ENCODE measurements around the gene CEP19.

The CEP19 gene

GRCh38 chr3:196662033-196662432 is 50.0 kb downstream of the CEP19 start:
- DNase-seq = no peak

GRCh38 chr3:196661400-196661799 is 50.6 kb downstream of the CEP19 start:
- no peak for DNase-seq

- no peak for DNase-seq
Measured at GRCh38 chr3:196660381-196661166, 51.5 kb downstream of the CEP19 start.

GRCh38 chr3:196659901-196660351 is 52.1 kb downstream of the CEP19 start:
- DNase-seq = no peak

Measured in NCI-H1436 treated with DMSO at 0.1 percent for 48 hours (cell line).